ENCODE results near the gene EYA3.

DNA sequence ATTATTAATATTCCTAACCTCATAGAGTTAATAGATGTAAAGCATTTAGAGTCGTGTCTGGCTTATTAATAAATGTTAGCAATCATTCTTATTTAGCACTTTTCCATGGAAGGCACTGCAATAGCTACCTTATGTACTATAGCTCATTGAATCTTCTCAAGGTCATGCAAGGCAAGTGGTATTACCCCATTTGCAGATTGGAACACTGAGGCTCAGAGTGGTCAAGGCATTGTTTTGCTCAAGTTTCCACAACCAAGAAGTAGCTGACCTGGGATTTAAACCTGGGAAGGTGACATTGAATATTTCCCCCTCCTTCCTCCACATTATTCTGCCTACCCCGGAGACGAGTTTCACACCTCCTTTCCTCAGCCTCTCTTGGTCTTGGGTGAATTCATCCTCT lies 37.8 kb upstream of the EYA3 start:
- TF ChIP-seq CTCF (IDR thresholded peaks at IDR 0.05; ENCODE audit: extremely low read depth in 1 of 2, insufficient read depth in 1 of 2, low read depth in 1 of 2, low read length in 2 of 2), result no peak
- no peak for TF ChIP-seq EZH2 (IDR thresholded peaks at IDR 0.05; ENCODE audit: borderline replicate concordance, low read depth, low read length, severe bottlenecking)
- TF ChIP-seq MYC (IDR thresholded peaks at IDR 0.05; ENCODE audit: low read depth, low read length), result no peak
- no peak for TF ChIP-seq POLR2AphosphoS5 (IDR thresholded peaks at IDR 0.05; ENCODE audit: insufficient read depth, low read depth, low read length)
- no peak for TF ChIP-seq FOS (IDR thresholded peaks at IDR 0.05; ENCODE audit: borderline replicate concordance, insufficient read depth, low read length)

All from endothelial cell of umbilical vein (primary cell).